Neural progenitor cell (in vitro differentiated cells): ENCODE measurements around the gene CRMP1. TPM values are rescaled to one million over a fixed set of nuclear protein-coding genes. Genes with fewer than 3 reads are reported as not detected.

Source experiments
- DNase-seq: peaks from one replicate; pipeline ENCODE4 v3.0.0-alpha.2; 2016; ENCODE audit warnings: low spot score
- H2AFZ ChIP-seq: fragments of 200-600 bp; sonication (generic); replicated peaks from 2 replicates; pipeline ENCODE4 v1.6.1; 2016; ENCODE audit warnings: antibody characterized with exemption
- H3F3A ChIP-seq: fragments of 200-600 bp; sonication (generic); 2 replicates; pipeline ENCODE4 v1.6.1; 2016; ENCODE audit warnings: antibody characterized with exemption, low read depth
- H3K27ac ChIP-seq: fragments of 200-600 bp; sonication (generic); 2 replicates; pipeline ENCODE4 v1.5.1; 2016; ENCODE audit warnings: mild to moderate bottlenecking
- H3K27me3 ChIP-seq: fragments of 200-600 bp; sonication (generic); 2 replicates; pipeline ENCODE4 v1.6.1; 2016; ENCODE audit warnings: mild to moderate bottlenecking, moderate library complexity
- H3K36me3 ChIP-seq: fragments of 200-600 bp; sonication (generic); 2 replicates; pipeline ENCODE4 v1.5.1; 2016
- H3K4me1 ChIP-seq: fragments of 200-600 bp; sonication (generic); 2 replicates; pipeline ENCODE4 v1.6.1; 2016; ENCODE audit warnings: mixed run types
- H3K4me2 ChIP-seq: fragments of 200-600 bp; sonication (generic); 2 replicates; pipeline ENCODE4 v1.6.1; 2016
- H3K4me3 ChIP-seq: fragments of 200-600 bp; sonication (generic); 2 replicates; pipeline ENCODE4 v1.5.1; 2016
- H3K79me2 ChIP-seq: fragments of 200-600 bp; sonication (generic); 2 replicates; pipeline ENCODE4 v1.6.1; 2016; ENCODE audit warnings: low read depth
- H3K9ac ChIP-seq: fragments of 200-600 bp; sonication (generic); 2 replicates; pipeline ENCODE4 v1.6.1; 2016
- H3K9me3 ChIP-seq: fragments of 200-600 bp; sonication (generic); 2 replicates; pipeline ENCODE4 v1.5.1; 2016; ENCODE audit warnings: low read depth
- H4K20me1 ChIP-seq: fragments of 200-600 bp; sonication (generic); 2 replicates; pipeline ENCODE4 v1.6.1; 2016; ENCODE audit warnings: low read depth
- H3K27ac Mint-ChIP-seq: 3 replicates; pipeline ENCODE4 v1.8.0; 2021; ENCODE audit warnings: mixed read lengths
- H3K27me3 Mint-ChIP-seq: 2 replicates; pipeline ENCODE4 v1.8.0; 2022; ENCODE audit warnings: low read depth, mild to moderate bottlenecking, inconsistent platforms, moderate library complexity, mixed read lengths; ENCODE audit not compliant: insufficient read depth
- H3K36me3 Mint-ChIP-seq: 3 replicates; pipeline ENCODE4 v1.8.0; 2021; ENCODE audit warnings: mixed read lengths
- H3K4me1 Mint-ChIP-seq: 3 replicates; pipeline ENCODE4 v1.8.0; 2021; ENCODE audit warnings: mixed read lengths
- H3K4me3 Mint-ChIP-seq: 3 replicates; pipeline ENCODE4 v1.8.0; 2021; ENCODE audit warnings: mild to moderate bottlenecking, moderate library complexity, mixed read lengths
- H3K9me3 Mint-ChIP-seq: 3 replicates; pipeline ENCODE4 v1.8.0; 2020; ENCODE audit warnings: mixed read lengths
- EZH2 ChIP-seq: fragments of 200-600 bp; sonication (generic); IDR thresholded peaks from 2 replicates; pipeline ENCODE4 v1.6.1; 2017; ENCODE audit warnings: antibody characterized with exemption, mild to moderate bottlenecking, moderate library complexity
- EZH2phosphoT487 ChIP-seq: fragments of 200-600 bp; sonication (generic); IDR thresholded peaks from 2 replicates; pipeline ENCODE4 v1.6.1; 2017; ENCODE audit warnings: antibody characterized with exemption
- total RNA-seq: library from RNA; depleted of rRNA; stranded (reverse); fragments of >200 nt; gene quantifications from 2 replicates; pipeline ENCODE4 v1.2.3, GENCODE V29; 2015; ENCODE audit warnings: low replicate concordance
- TF ChIP-seq, protein P1 (sequence below): fragments of 200-600 bp; sonication (generic); IDR thresholded peaks from 2 replicates; pipeline ENCODE4 v1.5.1; 2017; ENCODE audit warnings: antibody characterized with exemption, mild to moderate bottlenecking

Gene CRMP1
- total RNA-seq, 1 donor from 2014 or later: 91.4 TPM

DNA sequence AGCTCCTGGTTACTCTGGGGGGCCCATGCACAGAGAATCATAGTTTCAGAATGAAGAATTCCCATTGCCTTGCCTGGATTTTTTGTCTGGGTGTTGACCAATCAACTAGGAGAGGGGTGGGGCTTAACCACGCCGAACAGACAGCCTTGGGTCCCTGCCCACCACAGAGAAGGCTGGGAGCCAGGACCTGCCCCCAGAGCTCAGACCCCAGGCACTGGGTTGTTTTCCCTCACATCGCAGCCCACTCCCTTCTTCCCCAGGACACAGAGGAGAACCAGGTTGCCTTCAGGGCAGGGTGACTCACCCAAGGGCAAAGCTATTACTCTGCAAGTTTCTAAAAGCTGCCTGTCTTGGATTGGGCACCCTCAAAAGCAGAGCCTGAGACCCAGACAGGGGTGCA lies 23.3 kb upstream of the CRMP1 start:
- H3K36me3 ChIP-seq: no peaks in the 10 kb centered on the region
- Mint-ChIP-seq H3K4me3 (no peak overlapping the region), H3K4me1 (peaks cover 4% of the 10 kb centered on the region), H3K9me3 (peaks cover 2% of the 10 kb centered on the region), H3K27ac (no peak overlapping the region), H3K27me3 (peaks cover 2% of the 10 kb centered on the region), H3K36me3 (no peaks in the 10 kb centered on the region)
- no peak overlapping the region for H3K27ac ChIP-seq
- TF ChIP-seq EZH2phosphoT487: no peak
- TF ChIP-seq, protein P1, sequence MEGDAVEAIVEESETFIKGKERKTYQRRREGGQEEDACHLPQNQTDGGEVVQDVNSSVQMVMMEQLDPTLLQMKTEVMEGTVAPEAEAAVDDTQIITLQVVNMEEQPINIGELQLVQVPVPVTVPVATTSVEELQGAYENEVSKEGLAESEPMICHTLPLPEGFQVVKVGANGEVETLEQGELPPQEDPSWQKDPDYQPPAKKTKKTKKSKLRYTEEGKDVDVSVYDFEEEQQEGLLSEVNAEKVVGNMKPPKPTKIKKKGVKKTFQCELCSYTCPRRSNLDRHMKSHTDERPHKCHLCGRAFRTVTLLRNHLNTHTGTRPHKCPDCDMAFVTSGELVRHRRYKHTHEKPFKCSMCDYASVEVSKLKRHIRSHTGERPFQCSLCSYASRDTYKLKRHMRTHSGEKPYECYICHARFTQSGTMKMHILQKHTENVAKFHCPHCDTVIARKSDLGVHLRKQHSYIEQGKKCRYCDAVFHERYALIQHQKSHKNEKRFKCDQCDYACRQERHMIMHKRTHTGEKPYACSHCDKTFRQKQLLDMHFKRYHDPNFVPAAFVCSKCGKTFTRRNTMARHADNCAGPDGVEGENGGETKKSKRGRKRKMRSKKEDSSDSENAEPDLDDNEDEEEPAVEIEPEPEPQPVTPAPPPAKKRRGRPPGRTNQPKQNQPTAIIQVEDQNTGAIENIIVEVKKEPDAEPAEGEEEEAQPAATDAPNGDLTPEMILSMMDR: no peak
- no peak for TF ChIP-seq EZH2
- H3K27me3 ChIP-seq: no peaks in the 10 kb centered on the region
- H3K79me2 ChIP-seq: no peaks in the 10 kb centered on the region
- no peaks in the 10 kb centered on the region for H4K20me1 ChIP-seq
- H3K9me3 ChIP-seq: no peaks in the 10 kb centered on the region
- H3F3A ChIP-seq: no peaks in the 10 kb centered on the region
- H3K9ac ChIP-seq: no peak overlapping the region
- H2AFZ ChIP-seq: no peak overlapping the region
- no peaks in the 10 kb centered on the region for H3K4me1 ChIP-seq
- no peak overlapping the region for H3K4me2 ChIP-seq
- DNase-seq: no peak
- no peak overlapping the region for H3K4me3 ChIP-seq

DNA sequence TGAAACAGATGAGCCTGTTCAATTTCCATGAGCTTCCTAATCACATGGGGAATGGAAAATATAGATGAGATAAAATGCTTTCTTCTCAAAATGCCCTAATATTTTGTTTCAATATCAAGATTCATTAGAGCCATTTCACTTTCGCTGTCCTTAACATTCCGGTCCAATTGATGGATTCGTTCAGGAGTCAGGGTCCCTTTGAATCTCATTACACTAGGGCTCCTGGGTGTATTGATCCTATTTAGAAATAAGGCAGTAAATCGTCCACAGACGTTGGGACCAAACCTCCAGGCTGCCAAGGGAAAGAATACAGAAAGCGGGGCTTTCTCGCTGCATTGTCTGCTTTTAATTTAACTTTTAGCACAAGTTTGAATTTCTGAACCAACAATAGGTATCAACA lies 20.6 kb upstream of the CRMP1 start:
- Mint-ChIP-seq H3K9me3 (peaks cover 8% of the 10 kb centered on the region), H3K27ac (no peak overlapping the region), H3K36me3 (no peaks in the 10 kb centered on the region), H3K4me1 (no peaks in the 10 kb centered on the region), H3K4me3 (no peak overlapping the region), H3K27me3 (peaks cover 6% of the 10 kb centered on the region)
- no peaks in the 10 kb centered on the region for H3F3A ChIP-seq
- H3K27me3 ChIP-seq: peaks cover 15% of the 10 kb centered on the region
- TF ChIP-seq EZH2phosphoT487 (no peak), EZH2 (no peak)
- TF ChIP-seq, protein P1: no peak
- H3K27ac ChIP-seq: no peak overlapping the region
- H2AFZ ChIP-seq: no peak overlapping the region
- no peak overlapping the region for H3K4me2 ChIP-seq
- DNase-seq: no peak
- H3K79me2 ChIP-seq: no peaks in the 10 kb centered on the region
- H3K9ac ChIP-seq: no peak overlapping the region
- no peaks in the 10 kb centered on the region for H3K36me3 ChIP-seq
- no peaks in the 10 kb centered on the region for H4K20me1 ChIP-seq
- no peaks in the 10 kb centered on the region for H3K9me3 ChIP-seq
- no peak overlapping the region for H3K4me3 ChIP-seq
- no peaks in the 10 kb centered on the region for H3K4me1 ChIP-seq

DNA sequence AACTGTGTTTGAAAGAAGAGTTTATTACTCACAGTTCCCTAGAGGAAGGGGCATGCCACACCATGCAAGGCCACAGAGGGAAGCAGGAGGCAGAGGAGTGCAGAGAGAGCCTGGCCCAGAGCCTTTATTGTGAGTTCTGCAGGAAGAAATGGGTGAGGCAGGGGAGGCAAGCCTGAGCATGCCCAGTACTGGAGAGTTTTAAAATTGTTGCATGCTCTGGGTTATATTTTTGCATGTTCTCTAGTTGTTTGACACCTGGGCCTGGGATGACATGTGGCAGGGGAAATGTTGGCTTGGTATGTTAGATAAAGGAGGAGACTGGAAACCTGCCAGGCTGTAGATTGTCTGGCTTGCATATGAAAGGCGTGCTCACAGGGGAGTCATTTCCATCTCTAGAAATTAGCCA lies 19.7 kb upstream of the CRMP1 start:
- Mint-ChIP-seq H3K36me3 (no peaks in the 10 kb centered on the region), H3K9me3 (peaks cover 16% of the 10 kb centered on the region), H3K27me3 (peaks cover 6% of the 10 kb centered on the region), H3K4me3 (no peak overlapping the region), H3K4me1 (no peaks in the 10 kb centered on the region), H3K27ac (no peak overlapping the region)
- TF ChIP-seq EZH2phosphoT487 (no peak), EZH2 (no peak)
- TF ChIP-seq, protein P1: no peak
- DNase-seq: no peak
- Histone ChIP-seq H3K4me3 (no peak overlapping the region), H3K4me1 (no peaks in the 10 kb centered on the region), H3K79me2 (no peaks in the 10 kb centered on the region), H3K27ac (no peak overlapping the region), H2AFZ (peak overlapping the region; percentile 17), H3K4me2 (no peak overlapping the region), H3F3A (no peaks in the 10 kb centered on the region), H4K20me1 (no peaks in the 10 kb centered on the region), H3K27me3 (peaks cover 24% of the 10 kb centered on the region), H3K9me3 (no peaks in the 10 kb centered on the region), H3K9ac (no peak overlapping the region), H3K36me3 (no peaks in the 10 kb centered on the region)
